NOMO-1 (cell line): ENCODE measurements around the gene KIRREL3.
"Not testable (repeated sequence)": the region's sequence is repeated elsewhere in the genome, so short reads cannot be mapped to it uniquely, and the experiment has no call there.

Experiments
- DNase-seq, 2 experiments: peaks; one replicate each; lab custom pipeline; 2025; ENCODE audit not compliant: unreplicated experiment in 2 of 2; lab: John Stamatoyannopoulos, UW

The KIRREL3 gene

GRCh38 chr11:126378763-126379162 lies 621.8 kb downstream of the KIRREL3 start:
- no peak for DNase-seq

- DNase-seq = no peak
These were observed 624.8 kb downstream of the KIRREL3 start for GRCh38 chr11:126375726-126376125.

- DNase-seq = not testable (repeated sequence)
These were observed 625.8 kb downstream of the KIRREL3 start for GRCh38 chr11:126374562-126375300.

- not testable (repeated sequence) for DNase-seq
These were observed 627.0 kb downstream of the KIRREL3 start for GRCh38 chr11:126373389-126374066.
